Astrocyte of the cerebellum (primary cell): ENCODE data around the gene CD84.
"Not testable (repeated sequence)": the region's sequence is repeated elsewhere in the genome, so short reads cannot be mapped to it uniquely, and the experiment has no call there.

Experiments used
- DNase-seq: peaks from one replicate; pipeline ENCODE4 v3.0.0-alpha.2; 2011; ENCODE audit warnings: low read depth
- H3K4me3 ChIP-seq: 2 replicates; pipeline ENCODE4 v1.5.1; 2011; ENCODE audit warnings: mild to moderate bottlenecking, low read depth, low read length, moderate library complexity
- CTCF ChIP-seq: IDR thresholded peaks from 2 replicates; pipeline ENCODE4 v1.5.1; 2012; ENCODE audit warnings: low read length, low read depth, moderate library complexity, mild to moderate bottlenecking; ENCODE audit errors: missing control alignments
- in situ Hi-C: cut with HindIII; loops from 2 replicates; pipeline ENCODE4 v1.10.0; 2017; ENCODE audit warnings: low sequenced_read_pairs

The CD84 gene

DNA sequence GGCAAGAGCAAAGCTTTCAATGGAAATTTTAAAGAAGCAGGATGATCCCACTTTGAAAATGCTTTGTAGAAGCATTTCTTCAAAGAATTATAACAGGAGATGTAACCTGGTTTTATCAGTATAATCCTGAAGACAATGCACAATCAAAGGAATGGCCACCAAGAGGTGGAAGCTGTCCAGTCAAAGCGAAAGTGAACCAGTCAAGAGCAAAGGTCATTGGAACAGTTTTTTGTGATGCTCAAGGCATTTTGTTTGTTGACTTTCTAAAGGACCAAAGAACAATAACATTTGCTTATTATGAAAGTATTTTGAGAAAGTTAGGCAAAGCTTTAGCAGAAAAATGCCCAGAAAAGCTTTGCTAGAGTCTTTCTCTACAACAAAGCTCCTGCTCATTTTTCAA is 5.5 kb upstream of the CD84 start:
- H3K4me3 ChIP-seq = no peak overlapping the region
- TF ChIP-seq CTCF = no peak
- in situ Hi-C loops = loop anchor here (10.0 kb wide), 1 partner anchor 150 kb away; no protein-coding TSS in a partner anchor
- no peak for DNase-seq

GRCh38 chr1:160582976-160583375 is 3.7 kb upstream of the CD84 start:
- not testable (repeated sequence) for DNase-seq, H3K4me3 ChIP-seq
- in situ Hi-C loops = loop anchor here (10.0 kb wide), 1 partner anchor 148 kb away; no protein-coding TSS in a partner anchor

DNA sequence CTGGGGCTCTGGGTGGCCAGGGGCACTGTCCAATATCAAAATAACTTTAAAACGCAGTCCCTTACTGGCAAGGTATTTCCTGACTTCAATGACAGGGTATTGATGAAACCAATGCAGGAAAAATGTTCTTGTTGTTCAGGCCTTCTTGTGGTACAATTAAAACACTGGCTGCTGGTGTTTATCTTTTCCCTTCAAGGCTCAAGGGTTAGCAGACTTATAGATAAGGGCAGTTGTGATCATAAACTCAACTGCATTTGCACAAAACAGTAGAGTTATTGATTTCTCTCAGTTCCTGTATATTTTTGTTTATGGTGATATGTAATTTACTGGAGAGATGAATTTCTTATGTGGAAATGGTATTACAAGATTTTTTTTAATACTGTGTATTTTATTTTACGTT is 2.7 kb upstream of the CD84 start:
- H3K4me3 ChIP-seq = no peak overlapping the region
- no peak for DNase-seq
- no peak for TF ChIP-seq CTCF
- in situ Hi-C loops = loop anchor here (10.0 kb wide), 1 partner anchor 147 kb away; no protein-coding TSS in a partner anchor

- in situ Hi-C loops = loop anchor here (10.0 kb wide), 1 partner anchor 146 kb away; no protein-coding TSS in a partner anchor
- no peak overlapping the region for H3K4me3 ChIP-seq
- TF ChIP-seq CTCF = no peak
- no peak for DNase-seq
These were observed 1.0 kb upstream of the CD84 start for GRCh38 chr1:160580221-160580812.

DNA sequence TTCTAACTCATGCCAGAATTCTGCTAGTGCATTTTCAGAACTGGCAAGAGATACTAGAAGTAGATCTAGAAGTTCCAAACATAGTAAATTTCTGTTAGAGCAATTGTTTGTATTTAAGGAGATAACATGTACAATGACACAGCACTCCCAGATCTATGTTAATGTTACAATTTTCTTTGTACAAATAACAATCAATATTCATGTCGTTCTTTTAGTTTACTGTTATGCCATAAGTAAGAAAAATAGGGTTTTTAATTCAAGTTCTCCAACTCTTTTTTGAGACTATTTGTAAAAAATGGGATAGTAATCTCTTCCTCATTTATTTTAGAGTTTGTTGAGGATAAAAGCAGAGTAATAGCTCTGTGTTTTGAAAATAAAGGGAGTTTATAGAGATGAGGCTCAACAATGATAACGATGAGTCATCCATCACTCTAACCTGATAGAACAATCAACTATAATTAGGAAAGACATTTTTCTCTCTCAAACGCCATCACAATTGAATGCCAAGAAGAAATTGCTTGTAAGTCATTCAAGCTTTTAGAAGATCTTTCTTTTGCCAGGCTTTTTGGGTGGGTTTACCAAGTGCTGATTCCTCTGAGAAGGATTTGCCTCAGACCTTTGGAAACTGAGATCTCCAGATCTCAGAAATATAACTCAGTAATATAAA is 638 bp downstream of the CD84 start:
- DNase-seq = no peak
- TF ChIP-seq CTCF = no peak
- in situ Hi-C loops = no loop called here
- H3K4me3 ChIP-seq = no peak overlapping the region

DNA sequence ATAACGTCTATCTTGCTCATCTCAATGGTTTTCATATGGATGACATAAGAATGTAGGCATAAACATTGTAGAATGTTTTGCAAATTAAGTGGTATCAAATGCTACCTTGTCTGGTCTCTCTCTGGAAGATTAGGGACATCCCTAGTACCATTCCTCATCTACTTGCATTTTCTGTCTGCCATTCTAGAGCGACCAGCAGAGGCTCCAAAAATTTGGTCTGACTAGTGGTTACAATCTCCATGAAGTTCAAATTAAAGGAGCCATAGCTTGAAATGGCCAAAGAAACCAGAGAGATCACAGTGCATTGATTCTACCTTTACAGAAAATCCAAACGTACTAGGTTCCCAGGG is 1.1 kb downstream of the CD84 start:
- no peak for DNase-seq
- no peak for TF ChIP-seq CTCF
- no peak overlapping the region for H3K4me3 ChIP-seq
- in situ Hi-C loops = no loop called here

- in situ Hi-C loops = no loop called here
- no peak for DNase-seq
- H3K4me3 ChIP-seq = no peak overlapping the region
- no peak for TF ChIP-seq CTCF
These were observed 1.6 kb downstream of the CD84 start for GRCh38 chr1:160577671-160578070.
